H1 (cell line): ENCODE results near the gene HACD1. TPM values are rescaled to one million over a fixed set of nuclear protein-coding genes. Genes with fewer than 3 reads are reported as not detected.

ENCODE experiments used
- CTCF ChIA-PET: fragments of 300-600 bp; sonication (Branson Sonifier 250); formaldehyde crosslinking; loops from one replicate; lab custom pipeline; 2021; ENCODE audit not compliant: partially characterized antibody; lab: Charles Lee
- POLR2A ChIA-PET: fragments of 300-600 bp; sonication (Branson Sonifier 250); formaldehyde crosslinking; loops from one replicate; lab custom pipeline; 2021; ENCODE audit warnings: inconsistent platforms; ENCODE audit not compliant: partially characterized antibody; lab: Charles Lee
- DNase-seq, 2 experiments: peaks; one replicate each; pipeline versions ENCODE4 v3.0.0 to v3.0.0-alpha.2; 2010 to 2022; ENCODE audit warnings: low spot score in 2 of 2, low read depth in 1 of 2, mixed read lengths in 1 of 2
- FAIRE-seq: peaks from 2 replicates; lab custom pipeline; 2011; peaks lifted over from hg19 to GRCh38; lab: Jason Lieb, UNC
- H2AFZ ChIP-seq: 2 replicates; pipeline ENCODE4 v1.8.1; 2012; ENCODE audit warnings: low read length, inconsistent platforms
- H2AK5ac ChIP-seq: 2 replicates; pipeline ENCODE4 v1.6.1; 2013; ENCODE audit warnings: low read depth, low read length
- H2BK120ac ChIP-seq: replicated peaks from 2 replicates; pipeline ENCODE3; 2013; ENCODE audit warnings: low read depth, low read length, inconsistent platforms
- H2BK12ac ChIP-seq: 2 replicates; pipeline ENCODE4 v1.6.1; 2013; ENCODE audit warnings: low read depth, low read length
- H2BK15ac ChIP-seq: 2 replicates; pipeline ENCODE4 v1.6.1; 2013; ENCODE audit warnings: low read length
- H2BK20ac ChIP-seq: 2 replicates; pipeline ENCODE4 v1.6.1; 2013; ENCODE audit warnings: low read length
- H2BK5ac ChIP-seq: 2 replicates; pipeline ENCODE4 v1.6.1; 2013; ENCODE audit warnings: low read depth, low read length
- H3K14ac ChIP-seq: 2 replicates; pipeline ENCODE4 v1.6.1; 2013; ENCODE audit warnings: inconsistent platforms; ENCODE audit not compliant: insufficient read length
- H3K18ac ChIP-seq: 2 replicates; pipeline ENCODE4 v1.6.1; 2013; ENCODE audit warnings: low read length; ENCODE audit errors: extremely low read depth
- H3K23ac ChIP-seq: 2 replicates; pipeline ENCODE4 v1.6.1; 2013; ENCODE audit warnings: inconsistent platforms; ENCODE audit not compliant: insufficient read length
- H3K23me2 ChIP-seq: 2 replicates; pipeline ENCODE4 v1.6.1; 2013; ENCODE audit warnings: low read depth, low read length
- H3K27ac ChIP-seq: 2 replicates; pipeline ENCODE4 v1.6.1; 2011; ENCODE audit warnings: low read depth, low read length, inconsistent platforms
- H3K27me3 ChIP-seq, 4 experiments: replicated peaks in 1 of 4; 1 replicate in 1 of 4; 2 replicates in 3 of 4; pipeline versions ENCODE4 v1.6.1 to v1.8.1; 2011 to 2013; ENCODE audit warnings: low read length in 3 of 4, mild to moderate bottlenecking in 3 of 4, inconsistent platforms in 2 of 4, mixed read lengths in 2 of 4, moderate library complexity in 1 of 4; ENCODE audit not compliant: control insufficient read depth in 3 of 4, insufficient read depth in 3 of 4; ENCODE audit errors: extremely low read depth in 1 of 4
- H3K36me3 ChIP-seq, 4 experiments: 2 replicates each; pipeline versions ENCODE4 v1.6.1 to v1.8.1; 2011 to 2013; ENCODE audit warnings: mild to moderate bottlenecking in 4 of 4, low read length in 3 of 4, moderate library complexity in 2 of 4, control low read depth in 1 of 4, inconsistent platforms in 1 of 4; ENCODE audit not compliant: insufficient read depth in 4 of 4, control insufficient read depth in 2 of 4
- H3K4ac ChIP-seq: replicated peaks from 2 replicates; pipeline ENCODE3; 2013; ENCODE audit warnings: low read length, low read depth, mixed read lengths, inconsistent platforms; ENCODE audit not compliant: insufficient read length
- H3K4me1 ChIP-seq, 4 experiments: replicated peaks in 1 of 4; 1 replicate in 1 of 4; 2 replicates in 3 of 4; pipeline versions ENCODE4 v1.6.1 to v1.8.1; 2011 to 2013; ENCODE audit warnings: low read length in 3 of 4, inconsistent platforms in 2 of 4, mixed read lengths in 1 of 4; ENCODE audit not compliant: insufficient read depth in 4 of 4, control insufficient read depth in 3 of 4
- H3K4me2 ChIP-seq, 2 experiments: 2 replicates each; pipeline versions ENCODE4 v1.6.1 to v1.8.1; 2011 to 2013; ENCODE audit warnings: low read depth in 2 of 2, low read length in 2 of 2, control low read depth in 1 of 2, inconsistent platforms in 1 of 2, mild to moderate bottlenecking in 1 of 2; ENCODE audit not compliant: insufficient read depth in 1 of 2
- H3K4me3 ChIP-seq, 4 experiments: fragments of 200-600, 300-600 bp in 1 of 4; sonication (generic), shearing (Covaris generic), sonication (Bioruptor Twin) in 1 of 4; 2 replicates each; pipeline versions ENCODE4 v1.5.1 to v1.8.1; 2011 to 2016; ENCODE audit warnings: low read length in 4 of 4, low read depth in 3 of 4, control low read depth in 2 of 4, inconsistent platforms in 2 of 4, mild to moderate bottlenecking in 2 of 4, mixed read lengths in 1 of 4, moderate library complexity in 1 of 4; ENCODE audit not compliant: insufficient read depth in 2 of 4; ENCODE audit errors: extremely low read depth in 1 of 4
- H3K56ac ChIP-seq: replicated peaks from 2 replicates; pipeline ENCODE3; 2013; ENCODE audit warnings: low read depth, mild to moderate bottlenecking, mixed read lengths, low read length, inconsistent platforms; ENCODE audit not compliant: insufficient read length
- H3K79me1 ChIP-seq: 2 replicates; pipeline ENCODE4 v1.6.1; 2013; ENCODE audit warnings: low read depth, low read length, control low read depth
- H3K79me2 ChIP-seq, 2 experiments: 2 replicates each; pipeline versions ENCODE4 v1.6.1 to v1.8.1; 2012 to 2013; ENCODE audit warnings: low read length in 2 of 2, mild to moderate bottlenecking in 2 of 2, inconsistent platforms in 1 of 2; ENCODE audit not compliant: insufficient read depth in 2 of 2, control insufficient read depth in 1 of 2
- H3K9ac ChIP-seq, 4 experiments: replicated peaks in 1 of 4; 1 replicate in 1 of 4; 2 replicates in 3 of 4; pipeline versions ENCODE4 v1.6.1 to v1.8.1; 2011 to 2013; ENCODE audit warnings: low read depth in 3 of 4, low read length in 3 of 4, control low read depth in 2 of 4, mild to moderate bottlenecking in 2 of 4, moderate library complexity in 2 of 4, inconsistent platforms in 1 of 4; ENCODE audit errors: extremely low read depth in 1 of 4
- H3K9me3 ChIP-seq, 2 experiments: 2 replicates each; pipeline versions ENCODE4 v1.6.1 to v1.8.1; 2012 to 2013; ENCODE audit warnings: mild to moderate bottlenecking in 2 of 2, moderate library complexity in 2 of 2, control low read depth in 1 of 2, inconsistent platforms in 1 of 2, low read depth in 1 of 2, low read length in 1 of 2, mixed read lengths in 1 of 2; ENCODE audit not compliant: insufficient read depth in 2 of 2
- H4K20me1 ChIP-seq, 2 experiments: replicated peaks in 1 of 2; 2 replicates each; pipeline versions ENCODE3 to v1.8.1; 2011 to 2013; ENCODE audit warnings: inconsistent platforms in 2 of 2, low read length in 2 of 2, mild to moderate bottlenecking in 1 of 2; ENCODE audit not compliant: insufficient read depth in 2 of 2, control insufficient read depth in 1 of 2
- H4K5ac ChIP-seq: 2 replicates; pipeline ENCODE4 v1.6.1; 2013; ENCODE audit warnings: low read length, low read depth, mixed read lengths, inconsistent platforms; ENCODE audit not compliant: insufficient read length
- H4K8ac ChIP-seq: 2 replicates; pipeline ENCODE4 v1.8.0; 2013; ENCODE audit warnings: mild to moderate bottlenecking, moderate library complexity, low read length, inconsistent platforms; ENCODE audit not compliant: insufficient read depth; ENCODE audit errors: extremely low read depth
- H4K91ac ChIP-seq: replicated peaks from 2 replicates; pipeline ENCODE3; 2013; ENCODE audit warnings: low read length, mixed read lengths, inconsistent platforms; ENCODE audit not compliant: insufficient read length
- CBX8 ChIP-seq: fragments of 300-800, 300-1000 bp; sonication (generic); IDR thresholded peaks from 2 replicates; pipeline ENCODE4 v1.7.1; 2016; ENCODE audit warnings: low read depth, low read length, borderline replicate concordance
- CHD1 ChIP-seq: IDR thresholded peaks from 2 replicates; pipeline ENCODE4 v1.6.1; 2012; ENCODE audit warnings: low read depth, low read length, improper control_type of control experiment
- GTF2F1 ChIP-seq: IDR thresholded peaks from 2 replicates; pipeline ENCODE4 v1.6.1; 2012; ENCODE audit warnings: low read depth, low read length, improper control_type of control experiment, borderline replicate concordance
- HDAC6 ChIP-seq: IDR thresholded peaks from one replicate; pipeline ENCODE4 v1.7.1; 2012; ENCODE audit warnings: low read depth, mild to moderate bottlenecking, inconsistent platforms, low read length, moderate library complexity
- KDM4A ChIP-seq: IDR thresholded peaks from one replicate; pipeline ENCODE4 v1.7.1; 2012; ENCODE audit warnings: low read depth, mild to moderate bottlenecking, moderate library complexity, low read length, inconsistent platforms; ENCODE audit not compliant: severe bottlenecking
- KDM5A ChIP-seq: fragments of 200-600 bp; IDR thresholded peaks from 2 replicates; pipeline ENCODE4 v1.7.1; 2012; ENCODE audit warnings: mild to moderate bottlenecking, low read length, inconsistent platforms, mixed read lengths
- MAFK ChIP-seq: IDR thresholded peaks from 2 replicates; pipeline ENCODE4 v1.6.1; 2012; ENCODE audit warnings: low read depth, mild to moderate bottlenecking, improper control_type of control experiment, low read length
- PHF8 ChIP-seq: fragments of 200-600 bp; sonication (generic); conservative IDR thresholded peaks from 2 replicates; pipeline ENCODE4 v1.7.1; 2012; ENCODE audit warnings: low read depth, mild to moderate bottlenecking, inconsistent platforms, low read length, moderate library complexity
- RXRA ChIP-seq: IDR thresholded peaks from 2 replicates; pipeline ENCODE4 v1.6.1; 2011; ENCODE audit warnings: low read depth, mild to moderate bottlenecking, low read length, moderate library complexity; ENCODE audit not compliant: insufficient read depth
- SIRT6 ChIP-seq: IDR thresholded peaks from one replicate; pipeline ENCODE4 v1.7.1; 2012; ENCODE audit warnings: low read length, inconsistent platforms
- SP2 ChIP-seq: IDR thresholded peaks from 2 replicates; pipeline ENCODE4 v1.6.1; 2012; ENCODE audit warnings: mild to moderate bottlenecking, low read length, inconsistent platforms
- SRF ChIP-seq: IDR thresholded peaks from 2 replicates; pipeline ENCODE4 v1.6.1; 2011; ENCODE audit warnings: mild to moderate bottlenecking, low read depth, low read length, moderate library complexity
- YY1 ChIP-seq: IDR thresholded peaks from 2 replicates; pipeline ENCODE4 v1.6.1; 2011; ENCODE audit warnings: low read depth, mild to moderate bottlenecking, low read length
- ZNF274 ChIP-seq: IDR thresholded peaks from 2 replicates; pipeline ENCODE4 v1.7.0; 2012; ENCODE audit warnings: low read length, borderline replicate concordance; ENCODE audit errors: extremely low read depth
- WGBS, 2 experiments: shearing (Covaris generic) in 1 of 2; methylation state at CpG; one replicate each; pipeline versions ENCODE4 v1.1.6 to v1.1.7; 2013 to 2015; ENCODE audit warnings: low lambda C conversion rate in 2 of 2, mixed read lengths in 2 of 2, inconsistent platforms in 1 of 2, low coverage in 1 of 2, missing lambda C conversion rate in 1 of 2; ENCODE audit not compliant: insufficient replicate concordance in 2 of 2, insufficient coverage in 1 of 2, insufficient read length in 1 of 2; ENCODE audit errors: extremely low coverage in 1 of 2, missing lambda C conversion rate in 1 of 2; 5-methylcytosine and 5-hydroxymethylcytosine counted together
- polyA plus RNA-seq, 7 experiments: library from polyadenylated mRNA; depleted of rRNA in 3 of 7; stranded (reverse) in 5 of 7; unstranded in 2 of 7; fragments of >200 nt in 5 of 7; fragments of 200-250 nt in 2 of 7; gene quantifications; 1 replicate in 5 of 7; 2 replicates in 1 of 7; 4 replicates in 1 of 7; pipeline versions ENCODE4 v1.2.1 to v1.2.3, GENCODE V29; 2011 to 2013; ENCODE audit warnings: missing spikeins in 2 of 7, mixed read lengths in 2 of 7
- total RNA-seq: library from RNA; stranded (reverse); fragmentation: NEBNext Ultra II Directional; extraction: Animal tissue kit (Norgen Biotek cat#: 25700); gene quantifications from 2 replicates; pipeline ENCODE4 v1.2.1, GENCODE V29; 2021
- TF ChIP-seq, protein P1 (sequence below): IDR thresholded peaks from 2 replicates; pipeline ENCODE4 v1.6.1; 2011; ENCODE audit warnings: low read length, improper control_type of control experiment

HACD1 gene
- total and polyA plus RNA-seq, 2 of the 8 experiments (the other 6 are each of a cell fraction or from before 2014, with no cell fraction given), result 18.7 to 30.8 TPM

DNA sequence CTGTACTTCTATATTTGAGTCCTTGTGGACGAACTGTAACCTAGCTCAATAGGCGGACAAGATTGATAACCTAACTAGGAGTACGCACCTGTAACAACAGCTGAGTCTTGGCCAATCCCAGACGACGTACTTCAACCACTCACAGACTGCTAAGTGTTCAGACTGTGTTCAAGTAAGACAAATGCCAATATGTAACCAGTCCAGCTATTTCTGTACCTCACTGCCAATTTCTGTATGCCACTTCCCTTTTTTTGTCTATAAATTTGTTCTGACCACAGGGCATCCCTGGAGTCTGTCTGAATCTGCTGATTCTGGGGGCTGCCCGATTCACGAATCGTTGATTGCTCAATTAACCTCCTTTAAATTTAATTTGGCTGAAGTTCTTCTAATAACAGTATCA lies 32.2 kb downstream of the HACD1 start:
- H4K91ac ChIP-seq, result no peak overlapping the region
- H2BK20ac ChIP-seq, result no peak overlapping the region
- no peak overlapping the region for H3K23ac ChIP-seq
- no peak overlapping the region for H2BK12ac ChIP-seq
- H3K4ac ChIP-seq, result no peak overlapping the region
- no peaks in the 10 kb centered on the region for H3K79me2 ChIP-seq
- no peaks in the 10 kb centered on the region for H3K27me3 ChIP-seq
- no peak overlapping the region for H3K4me2 ChIP-seq
- no peak overlapping the region for H2BK120ac ChIP-seq
- no peak overlapping the region for H3K18ac ChIP-seq
- ChIA-PET CTCF (no interaction called here), POLR2A (no interaction called here)
- no peak overlapping the region for H2BK5ac ChIP-seq
- H3K27ac ChIP-seq, result no peak overlapping the region
- H3K79me1 ChIP-seq, result no peaks in the 10 kb centered on the region
- H3K9ac ChIP-seq, result no peak overlapping the region
- DNase-seq, result no peak
- H3K36me3 ChIP-seq, result no peaks in the 10 kb centered on the region; a peak in 1 of 8 replicates
- H3K14ac ChIP-seq, result no peak overlapping the region
- H3K56ac ChIP-seq, result no peak overlapping the region
- H4K20me1 ChIP-seq, result no peaks in the 10 kb centered on the region
- FAIRE-seq, result no peak
- H4K5ac ChIP-seq, result no peak overlapping the region
- no peaks in the 10 kb centered on the region for H3K23me2 ChIP-seq
- H4K8ac ChIP-seq, result no peak overlapping the region
- H2AFZ ChIP-seq, result no peak overlapping the region
- no peaks in the 10 kb centered on the region for H3K4me1 ChIP-seq
- H2BK15ac ChIP-seq, result no peak overlapping the region
- 85% methylated on average over 8 of the region's 8 CpGs; no CpG with 5 or more reads in 1 of the 2 experiments for WGBS, 2 experiments
- H2AK5ac ChIP-seq, result no peak overlapping the region
- H3K9me3 ChIP-seq, result no peaks in the 10 kb centered on the region
- H3K4me3 ChIP-seq, result no peak overlapping the region
- TF ChIP-seq CHD1 (no peak), CBX8 (no peak), ZNF274 (no peak), SIRT6 (no peak), RXRA (no peak), SP2 (no peak), YY1 (no peak), PHF8 (no peak), KDM4A (no peak), GTF2F1 (no peak), SRF (no peak), MAFK (no peak), KDM5A (no peak), HDAC6 (no peak)
- TF ChIP-seq, protein P1, sequence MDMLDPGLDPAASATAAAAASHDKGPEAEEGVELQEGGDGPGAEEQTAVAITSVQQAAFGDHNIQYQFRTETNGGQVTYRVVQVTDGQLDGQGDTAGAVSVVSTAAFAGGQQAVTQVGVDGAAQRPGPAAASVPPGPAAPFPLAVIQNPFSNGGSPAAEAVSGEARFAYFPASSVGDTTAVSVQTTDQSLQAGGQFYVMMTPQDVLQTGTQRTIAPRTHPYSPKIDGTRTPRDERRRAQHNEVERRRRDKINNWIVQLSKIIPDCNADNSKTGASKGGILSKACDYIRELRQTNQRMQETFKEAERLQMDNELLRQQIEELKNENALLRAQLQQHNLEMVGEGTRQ, result no peak
